Measurements from ENCODE around the gene SYTL3.

The SYTL3 gene

GRCh38 chr6:158703111-158703836 lies 53.4 kb downstream of the SYTL3 start:
- DNase-seq, result no peak

GRCh38 chr6:158703837-158704822 lies 54.3 kb downstream of the SYTL3 start:
- DNase-seq, result peak; percentile 17

DNA sequence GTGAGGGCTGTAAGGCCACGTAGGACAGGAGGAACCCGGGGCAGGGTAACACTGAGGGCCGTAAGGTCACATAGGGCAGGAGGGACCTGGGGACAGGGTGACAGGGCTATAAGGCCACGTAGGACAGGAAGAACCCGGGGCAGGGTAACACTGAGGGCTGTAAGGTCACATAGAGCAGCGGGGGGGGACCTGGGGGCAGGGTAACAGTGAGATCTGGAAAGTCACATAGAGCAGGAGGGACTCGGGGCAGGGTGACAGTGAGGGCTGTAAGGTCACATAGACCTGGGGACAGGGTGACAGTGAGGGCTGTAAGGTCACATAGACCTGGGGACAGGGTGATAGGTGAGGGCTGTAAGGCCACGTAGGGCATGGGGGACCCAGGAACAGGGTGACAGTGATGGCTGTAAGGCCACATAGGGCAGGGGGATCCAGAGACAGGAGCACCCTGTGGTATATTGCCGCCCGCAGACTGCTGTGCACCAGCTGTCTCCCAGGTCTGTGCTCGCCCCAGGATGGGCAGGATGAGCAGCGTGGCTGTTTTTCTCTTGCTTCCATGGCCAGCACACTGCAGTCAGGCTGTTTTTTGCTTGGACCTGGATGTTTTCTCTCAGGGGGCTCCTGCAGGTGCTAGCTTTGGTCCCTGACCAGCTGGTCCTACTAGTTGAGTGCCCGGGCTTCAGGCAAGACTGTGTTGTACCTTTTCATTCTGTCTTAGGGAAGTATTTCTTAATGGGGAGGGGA lies 55.7 kb downstream of the SYTL3 start:
- DNase-seq, result no peak

- no peak for DNase-seq
These were observed 56.6 kb downstream of the SYTL3 start for GRCh38 chr6:158706369-158706982.

- DNase-seq, result no peak
These were observed 57.4 kb downstream of the SYTL3 start for GRCh38 chr6:158707120-158707820.

GRCh38 chr6:158707821-158708195 lies 58.0 kb downstream of the SYTL3 start:
- DNase-seq, result no peak

- no peak for DNase-seq
These were observed 58.4 kb downstream of the SYTL3 start for GRCh38 chr6:158708239-158708638.

GRCh38 chr6:158709809-158710208 lies 60.0 kb downstream of the SYTL3 start:
- no peak for DNase-seq

- no peak for DNase-seq
These were observed 61.4 kb downstream of the SYTL3 start for GRCh38 chr6:158711264-158711663.

DNA sequence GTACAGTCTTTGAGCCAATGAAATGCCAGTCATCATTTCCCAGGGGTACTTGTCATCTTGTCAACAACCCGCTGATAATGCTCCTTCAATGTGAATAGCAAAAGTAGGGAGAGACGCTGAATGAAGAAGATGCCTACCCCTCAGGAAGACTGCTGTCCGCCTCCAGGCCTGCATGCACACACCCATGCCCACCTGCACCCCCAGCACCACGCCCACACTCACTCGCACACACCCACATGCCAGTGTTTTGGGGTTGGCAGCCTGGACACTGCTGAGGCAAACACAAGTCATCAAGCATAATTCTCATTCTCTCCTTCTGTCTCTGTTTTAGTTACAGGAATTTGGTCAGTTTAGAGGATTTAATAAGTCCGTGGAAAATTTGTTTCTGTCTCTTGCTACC lies 63.6 kb downstream of the SYTL3 start:
- DNase-seq, result no peak

DNA sequence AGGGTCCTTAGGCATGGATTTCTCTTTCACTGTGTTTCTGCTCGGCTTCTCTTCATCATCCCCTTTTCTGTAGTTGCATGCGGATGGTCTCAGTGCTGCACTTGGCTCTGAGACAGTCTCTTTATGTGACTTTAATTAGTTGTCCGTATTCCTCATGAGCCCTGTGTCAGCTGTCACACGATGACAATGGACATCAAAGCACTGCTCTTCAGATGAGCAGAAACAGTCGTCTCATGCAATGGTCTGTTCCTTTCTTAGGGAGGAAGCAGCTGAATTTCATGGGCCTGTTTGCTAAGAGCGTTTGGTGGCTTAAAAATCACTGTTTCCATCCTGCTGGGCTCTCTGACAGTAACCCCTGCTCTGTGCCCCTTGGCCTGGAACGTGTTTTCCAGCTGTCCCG lies 64.9 kb downstream of the SYTL3 start:
- no peak for DNase-seq

DNA sequence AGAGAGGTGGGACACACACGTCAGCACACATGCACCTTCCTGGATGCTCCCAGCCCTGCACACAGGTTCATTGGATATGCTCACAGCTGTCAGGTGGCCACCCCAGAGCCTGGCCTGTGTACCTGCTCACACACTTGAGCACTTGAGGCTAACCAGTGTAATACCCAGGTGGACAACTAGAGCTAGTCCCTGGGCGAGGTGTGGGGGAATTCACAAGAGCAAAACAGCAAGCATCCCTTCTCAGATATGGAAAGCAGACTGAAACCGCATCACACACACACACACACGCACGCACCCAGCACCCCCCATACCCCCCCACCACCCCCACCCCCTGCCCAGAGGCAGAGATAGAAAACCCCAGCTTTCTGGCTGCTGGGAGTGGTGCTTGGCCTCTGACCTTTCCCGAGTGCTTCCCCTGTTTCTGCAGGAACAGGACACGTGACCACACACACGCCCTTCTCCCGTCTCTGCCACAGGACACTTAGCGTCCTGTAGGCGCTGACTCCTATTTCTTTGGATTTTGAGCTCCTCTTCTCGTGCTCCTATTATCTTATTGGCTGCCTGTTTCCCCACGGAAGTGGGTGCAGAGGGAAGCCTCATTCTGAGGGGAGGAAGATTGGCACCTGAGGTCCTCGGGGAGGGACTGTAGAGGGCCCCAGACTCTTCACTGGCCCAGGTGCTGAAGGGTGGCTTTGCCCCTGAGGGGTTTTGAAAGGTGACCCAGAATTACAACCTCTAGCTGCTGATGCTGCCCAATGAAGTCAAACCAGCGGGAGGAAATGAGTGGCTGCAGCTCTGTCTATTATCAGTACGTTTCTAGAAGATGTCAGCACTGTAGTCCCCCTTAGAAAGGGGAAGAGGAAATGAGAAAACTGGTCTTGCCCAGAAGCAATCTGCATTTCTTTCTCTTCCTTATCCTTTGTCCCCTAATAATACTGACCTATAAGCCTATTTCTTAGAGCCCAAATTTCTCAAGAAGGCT lies 65.8 kb downstream of the SYTL3 start:
- DNase-seq, result no peak

GRCh38 chr6:158717341-158718330 lies 67.8 kb downstream of the SYTL3 start:
- DNase-seq, result no peak

DNA sequence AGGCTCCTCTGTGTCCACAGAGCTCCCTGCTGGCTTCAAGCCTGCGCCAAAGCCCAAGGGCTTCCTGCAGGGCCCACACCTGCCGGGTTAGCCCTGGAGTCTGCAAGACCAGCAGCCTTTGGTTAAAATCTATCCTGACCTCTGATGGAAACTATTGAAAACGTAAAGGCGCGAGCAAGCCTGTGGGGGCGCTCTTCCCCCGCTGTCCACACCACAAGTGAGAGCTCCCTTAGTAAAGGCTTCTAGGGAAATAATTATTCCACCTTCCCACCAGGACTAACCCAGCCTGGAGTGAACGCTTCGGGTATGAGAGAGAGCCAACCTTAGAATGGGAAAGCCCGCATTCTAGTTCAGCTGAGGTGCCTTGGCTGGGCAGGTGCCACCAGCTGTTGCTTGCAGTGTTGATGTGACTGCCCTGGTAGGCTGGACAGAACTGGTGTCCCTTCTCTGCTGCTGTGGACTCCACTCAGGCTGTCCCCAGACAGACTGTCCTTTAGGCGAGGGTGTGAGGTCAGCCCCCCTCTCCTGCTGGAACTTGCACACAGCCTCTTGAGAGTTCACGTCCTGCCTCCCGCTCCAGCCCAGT lies 68.7 kb downstream of the SYTL3 start:
- no peak for DNase-seq

- DNase-seq, result no peak
These were observed 72.4 kb downstream of the SYTL3 start for GRCh38 chr6:158722176-158722729.

DNA sequence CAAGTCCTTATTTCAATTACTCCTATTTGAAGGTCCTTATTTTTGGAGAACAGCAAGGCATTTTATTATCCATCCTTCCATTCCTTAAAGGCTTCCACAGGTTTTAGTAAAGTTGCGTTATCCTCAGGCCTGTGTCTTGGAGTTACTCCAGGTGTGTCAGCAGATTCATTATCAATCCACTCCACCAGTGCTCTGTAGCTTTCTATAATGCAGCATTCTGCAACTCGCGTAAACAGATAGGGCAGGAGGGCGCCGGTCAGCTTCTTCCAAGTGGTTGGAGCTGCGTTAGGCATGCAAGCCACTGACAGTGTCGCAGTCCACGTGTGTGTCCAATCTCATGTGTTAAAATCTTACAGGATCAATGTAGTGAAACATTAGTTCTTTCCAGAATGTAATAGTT lies 75.8 kb downstream of the SYTL3 start:
- no peak for DNase-seq

DNA sequence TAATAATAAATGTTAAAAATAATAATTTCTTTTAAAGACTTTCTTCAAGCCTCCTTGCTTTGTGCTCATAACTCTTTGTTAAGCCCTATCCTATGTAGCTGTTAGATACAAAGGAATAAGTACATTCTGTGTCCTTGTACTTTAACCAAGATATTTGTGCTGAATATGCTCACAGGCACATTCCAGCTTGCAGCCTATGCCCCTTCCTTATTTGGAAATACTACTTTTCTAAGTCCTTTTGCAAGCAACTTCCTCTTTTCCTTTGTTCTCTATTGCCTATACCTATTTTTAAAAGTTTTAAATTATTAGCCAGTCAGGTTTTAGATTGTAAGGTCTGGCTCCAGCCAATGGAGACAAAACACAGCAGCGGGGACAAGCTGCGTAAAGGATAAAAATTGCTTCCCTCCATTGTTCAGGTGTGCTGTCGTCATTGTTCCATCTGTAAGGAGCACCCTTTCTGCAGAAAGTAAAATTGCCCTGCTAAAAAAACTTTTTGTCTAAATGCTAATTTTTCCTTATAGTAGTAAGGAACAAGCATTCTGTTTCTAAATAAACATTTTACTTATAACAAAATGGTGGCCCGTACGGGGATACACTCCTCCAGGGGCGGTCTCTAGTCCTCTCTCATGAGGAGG lies 80.2 kb downstream of the SYTL3 start:
- no peak for DNase-seq

GRCh38 chr6:158730541-158730907 lies 80.7 kb downstream of the SYTL3 start:
- DNase-seq, result no peak

GRCh38 chr6:158735009-158735408 lies 85.2 kb downstream of the SYTL3 start:
- no peak for DNase-seq
